ENCODE measurements around the gene CPAMD8.
"Not testable (repeated sequence)": the region's sequence is repeated elsewhere in the genome, so short reads cannot be mapped to it uniquely, and the experiment has no call there.

The CPAMD8 gene

GRCh38 chr19:16890461-16891184, 136.0 kb downstream of the CPAMD8 start:
- DNase-seq: no peak

- no peak for DNase-seq
Measured at GRCh38 chr19:16889883-16890460, 136.6 kb downstream of the CPAMD8 start.

- no peak for DNase-seq
Measured at GRCh38 chr19:16889366-16889882, 137.2 kb downstream of the CPAMD8 start.

- DNase-seq: no peak
Measured at GRCh38 chr19:16888629-16889365, 137.8 kb downstream of the CPAMD8 start, which contains the start of gene F2RL3. F2RL3 (plus strand) TSS chr19:16888999; CDS start chr19:16889190, 191 bp downstream.

GRCh38 chr19:16887353-16888265, 139.0 kb downstream of the CPAMD8 start:
- no peak for DNase-seq

GRCh38 chr19:16886305-16886880, 140.2 kb downstream of the CPAMD8 start:
- DNase-seq: no peak

- DNase-seq: no peak
Measured at GRCh38 chr19:16885166-16885565, 141.4 kb downstream of the CPAMD8 start.

GRCh38 chr19:16883522-16883921, 143.1 kb downstream of the CPAMD8 start:
- no peak for DNase-seq

GRCh38 chr19:16882146-16882545, 144.5 kb downstream of the CPAMD8 start:
- DNase-seq: no peak

- no peak for DNase-seq
Measured at GRCh38 chr19:16880884-16881554, 145.6 kb downstream of the CPAMD8 start.

- no peak for DNase-seq
Measured at GRCh38 chr19:16878181-16878965, 148.2 kb downstream of the CPAMD8 start.

- no peak for DNase-seq
Measured at GRCh38 chr19:16877581-16877980, 149.0 kb downstream of the CPAMD8 start.

GRCh38 chr19:16876904-16877361, 149.7 kb downstream of the CPAMD8 start:
- no peak for DNase-seq

- no peak for DNase-seq
Measured at GRCh38 chr19:16875584-16876555, 150.7 kb downstream of the CPAMD8 start.

GRCh38 chr19:16874978-16875299, 151.7 kb downstream of the CPAMD8 start:
- DNase-seq: not testable (repeated sequence)

- DNase-seq: no peak
Measured at GRCh38 chr19:16874250-16874977, 152.2 kb downstream of the CPAMD8 start.

- no peak for DNase-seq
Measured at GRCh38 chr19:16873594-16873993, 153.0 kb downstream of the CPAMD8 start.

GRCh38 chr19:16872728-16873127, 153.9 kb downstream of the CPAMD8 start:
- no peak for DNase-seq

GRCh38 chr19:16871871-16872270, 154.7 kb downstream of the CPAMD8 start:
- no peak for DNase-seq

Data from activated effector memory CD4-positive, alpha-beta T cell treated with anti-CD3 and anti-CD28 coated beads, Interleukin-2, amount 50 U/mL, for 16 hours (primary cell).